Measurements from ENCODE around the gene AKAP13. TPM values are rescaled to one million over a fixed set of nuclear protein-coding genes. Genes with fewer than 3 reads are reported as not detected.
A peak's percentile ranks its signal among the peaks of the same experiment; 100 is the strongest.

Gene AKAP13
- total RNA-seq, 1 donor from 2014 or later = 145 TPM

- no peak for TF ChIP-seq CTCF (IDR thresholded peaks at IDR 0.05; ENCODE audit: partially characterized antibody, unreplicated experiment)
- DNase-seq = no peak
- no peak overlapping the region for H3K4me3 Mint-ChIP-seq (ENCODE audit: unreplicated experiment)
- peaks cover 37% of the 10 kb centered on the region for H3K4me1 Mint-ChIP-seq (ENCODE audit: low read depth, unreplicated experiment)
- peaks cover 7% of the 10 kb centered on the region for H3K9me3 Mint-ChIP-seq (ENCODE audit: unreplicated experiment)
- no peaks in the 10 kb centered on the region for H3K36me3 Mint-ChIP-seq (ENCODE audit: unreplicated experiment)
- no peak overlapping the region for H3K27ac Mint-ChIP-seq (ENCODE audit: unreplicated experiment)
- H3K27me3 Mint-ChIP-seq (ENCODE audit: unreplicated experiment) = peaks cover 6% of the 10 kb centered on the region
Measured at GRCh38 chr15:85769182-85769900, 388.9 kb downstream of the AKAP13 start.

- TF ChIP-seq CTCF (IDR thresholded peaks at IDR 0.05; ENCODE audit: partially characterized antibody, unreplicated experiment) = no peak
- no peak overlapping the region for H3K4me3 Mint-ChIP-seq (ENCODE audit: unreplicated experiment)
- DNase-seq = no peak
- H3K36me3 Mint-ChIP-seq (ENCODE audit: unreplicated experiment) = no peaks in the 10 kb centered on the region
- H3K4me1 Mint-ChIP-seq (ENCODE audit: low read depth, unreplicated experiment) = peaks cover 30% of the 10 kb centered on the region
- peak overlapping the region; percentile 17 for H3K27ac Mint-ChIP-seq (ENCODE audit: unreplicated experiment)
- H3K9me3 Mint-ChIP-seq (ENCODE audit: unreplicated experiment) = peaks cover 5% of the 10 kb centered on the region
- H3K27me3 Mint-ChIP-seq (ENCODE audit: unreplicated experiment) = peaks cover 6% of the 10 kb centered on the region
Measured at GRCh38 chr15:85770096-85771041, 390.0 kb downstream of the AKAP13 start.

- TF ChIP-seq CTCF (IDR thresholded peaks at IDR 0.05; ENCODE audit: partially characterized antibody, unreplicated experiment) = no peak
- peak overlapping the region; percentile 25 for H3K27ac Mint-ChIP-seq (ENCODE audit: unreplicated experiment)
- peaks cover 6% of the 10 kb centered on the region for H3K27me3 Mint-ChIP-seq (ENCODE audit: unreplicated experiment)
- no peaks in the 10 kb centered on the region for H3K36me3 Mint-ChIP-seq (ENCODE audit: unreplicated experiment)
- DNase-seq = no peak
- no peak overlapping the region for H3K4me3 Mint-ChIP-seq (ENCODE audit: unreplicated experiment)
- peaks cover 4% of the 10 kb centered on the region for H3K9me3 Mint-ChIP-seq (ENCODE audit: unreplicated experiment)
- H3K4me1 Mint-ChIP-seq (ENCODE audit: low read depth, unreplicated experiment) = peaks cover 26% of the 10 kb centered on the region
Measured at GRCh38 chr15:85771271-85771670, 390.9 kb downstream of the AKAP13 start.

GRCh38 chr15:85771781-85772445 lies 391.5 kb downstream of the AKAP13 start:
- H3K4me3 Mint-ChIP-seq (ENCODE audit: unreplicated experiment) = no peak overlapping the region
- H3K27me3 Mint-ChIP-seq (ENCODE audit: unreplicated experiment) = peaks cover 6% of the 10 kb centered on the region
- H3K4me1 Mint-ChIP-seq (ENCODE audit: low read depth, unreplicated experiment) = peaks cover 22% of the 10 kb centered on the region
- no peak for TF ChIP-seq CTCF (IDR thresholded peaks at IDR 0.05; ENCODE audit: partially characterized antibody, unreplicated experiment)
- H3K27ac Mint-ChIP-seq (ENCODE audit: unreplicated experiment) = peak overlapping the region; percentile 73
- H3K36me3 Mint-ChIP-seq (ENCODE audit: unreplicated experiment) = no peaks in the 10 kb centered on the region
- no peaks in the 10 kb centered on the region for H3K9me3 Mint-ChIP-seq (ENCODE audit: unreplicated experiment)
- DNase-seq = no peak
